Measurements from ENCODE around the gene FADS1. TPM values are rescaled to one million over a fixed set of nuclear protein-coding genes. Genes with fewer than 3 reads are reported as not detected.
A peak's percentile ranks its signal among the peaks of the same experiment; 100 is the strongest.

FADS1 gene
- total RNA-seq, 4 donors from 2014 or later, result 25.4 to 209 (median 62.5) TPM

- intact Hi-C loops (cut with DNase I; ENCODE audit: low total_unique reads), result no loop called here
- in situ Hi-C loops (cut with MboI; ENCODE audit: low sequenced_read_pairs in 4 of 4), result no loop called here
- no peak overlapping the region for H3K4me3 ChIP-seq
Observed at GRCh38 chr11:61753672-61754071, 63.1 kb downstream of the FADS1 start.

GRCh38 chr11:61752925-61753521 lies 63.8 kb downstream of the FADS1 start:
- ATAC-seq (no peak), DNase-seq (no peak)
- no peak for TF ChIP-seq POLR2A (IDR thresholded peaks at IDR 0.05)
- no peak for TF ChIP-seq CTCF (IDR thresholded peaks at IDR 0.05 in 4 of 5, conservative IDR thresholded peaks at IDR 0.05 in 1 of 5)
- Histone ChIP-seq H3K27ac (no peak overlapping the region), H3K27me3 (peaks cover 5 to 11% (median 9%) of the 10 kb centered on the region in 3 donors), H3K9me3 (no peaks in the 10 kb centered on the region), H3K4me3 (peak overlapping the region in 2 of 4 donors; percentile 40 to 42), H3K36me3 (no peaks in the 10 kb centered on the region), H3K4me1 (no peaks in the 10 kb centered on the region)
- in situ Hi-C loops (cut with MboI; ENCODE audit: low sequenced_read_pairs in 4 of 4), result no loop called here
- intact Hi-C loops (cut with DNase I; ENCODE audit: low total_unique reads), result no loop called here

More at GRCh38 chr11:61753672-61754071, 63.1 kb downstream of the FADS1 start:
- Histone ChIP-seq H3K9me3 (no peaks in the 10 kb centered on the region), H3K27me3 (peaks cover 5 to 11% (median 9%) of the 10 kb centered on the region in 3 donors), H3K36me3 (no peaks in the 10 kb centered on the region), H3K4me1 (no peaks in the 10 kb centered on the region), H3K27ac (no peak overlapping the region)
- DNase-seq, result no peak
- no peak for ATAC-seq
- TF ChIP-seq POLR2A (IDR thresholded peaks at IDR 0.05) (no peak), CTCF (IDR thresholded peaks at IDR 0.05 in 4 of 5, conservative IDR thresholded peaks at IDR 0.05 in 1 of 5) (no peak)

GRCh38 chr11:61752117-61752924 lies 64.5 kb downstream of the FADS1 start, which contains the start of gene MYRF:
Gene MYRF (plus strand): TSS chr11:61752636. CDS start chr11:61752745, 109 bp downstream.
- no peaks in the 10 kb centered on the region for H3K36me3 ChIP-seq
- no peaks in the 10 kb centered on the region for H3K9me3 ChIP-seq
- TF ChIP-seq POLR2A (IDR thresholded peaks at IDR 0.05), result no peak
- peak; percentile 26 to 51 (median 40) for TF ChIP-seq CTCF (IDR thresholded peaks at IDR 0.05 in 4 of 5, conservative IDR thresholded peaks at IDR 0.05 in 1 of 5)
- ATAC-seq (peak; percentile 70 to 78), DNase-seq (no peak)
- intact Hi-C loops (cut with DNase I; ENCODE audit: low total_unique reads) (no loop called here), in situ Hi-C loops (cut with MboI; ENCODE audit: low sequenced_read_pairs in 4 of 4) (no loop called here)
- H3K27ac ChIP-seq, result no peak within 1 kb of the TSS
- peaks cover 5 to 11% (median 9%) of the 10 kb centered on the region in 3 donors for H3K27me3 ChIP-seq
- peak within 1 kb of the TSS; percentile 28 to 45 (median 41) for H3K4me3 ChIP-seq
- H3K4me1 ChIP-seq, result no peaks in the 10 kb centered on the region

- TF ChIP-seq POLR2A (IDR thresholded peaks at IDR 0.05) (no peak), CTCF (IDR thresholded peaks at IDR 0.05 in 4 of 5, conservative IDR thresholded peaks at IDR 0.05 in 1 of 5) (no peak)
- H3K27ac ChIP-seq, result no peak overlapping the region
- DNase-seq, result no peak
- no peaks in the 10 kb centered on the region for H3K9me3 ChIP-seq
- H3K36me3 ChIP-seq, result no peaks in the 10 kb centered on the region
- no peak overlapping the region for H3K4me3 ChIP-seq
- intact Hi-C loops (cut with DNase I; ENCODE audit: low total_unique reads) (loop anchor here (2.0 kb wide), 1 partner anchor 355 kb away; no protein-coding TSS in a partner anchor), in situ Hi-C loops (cut with MboI; ENCODE audit: low sequenced_read_pairs in 4 of 4) (no loop called here)
- H3K4me1 ChIP-seq, result no peaks in the 10 kb centered on the region
- ATAC-seq, result no peak
- H3K27me3 ChIP-seq, result peaks cover 5 to 11% (median 9%) of the 10 kb centered on the region in 3 donors
Observed at GRCh38 chr11:61751384-61751783, 65.4 kb downstream of the FADS1 start.

Data from gastrocnemius medialis (tissue), 4 donors.